Liver (tissue), 9 donors: ENCODE measurements around the gene RIC8B. TPM values are rescaled to one million over a fixed set of nuclear protein-coding genes. Genes with fewer than 3 reads are reported as not detected.

Experiments
- DNase-seq: peaks from one replicate; pipeline ENCODE4 v3.0.0-alpha.2; 2017; ENCODE audit warnings: low spot score
- H3K27ac ChIP-seq, 2 donors: one replicate each; pipeline ENCODE4 v1.7.0; 2013; ENCODE audit warnings: inconsistent platforms in 2 of 2, low read length in 2 of 2, control low read depth in 1 of 2, low read depth in 1 of 2, mild to moderate bottlenecking in 1 of 2
- H3K27me3 ChIP-seq, 4 donors: one replicate each; pipeline versions ENCODE4 v1.6.1 to v1.7.0; 2013; ENCODE audit warnings: low read length in 3 of 4, inconsistent platforms in 1 of 4, mild to moderate bottlenecking in 1 of 4, moderate library complexity in 1 of 4; ENCODE audit not compliant: control insufficient read depth in 4 of 4, insufficient read depth in 4 of 4
- H3K36me3 ChIP-seq, 4 donors: one replicate each; pipeline versions ENCODE4 v1.6.1 to v1.7.0; 2013; ENCODE audit warnings: low read length in 3 of 4, mild to moderate bottlenecking in 3 of 4, low read depth in 1 of 4, moderate library complexity in 1 of 4; ENCODE audit not compliant: control insufficient read depth in 4 of 4, insufficient read depth in 3 of 4
- H3K4me1 ChIP-seq, 4 donors: one replicate each; pipeline versions ENCODE4 v1.6.1 to v1.7.0; 2013; ENCODE audit warnings: low read length in 3 of 4, mild to moderate bottlenecking in 3 of 4, moderate library complexity in 1 of 4; ENCODE audit not compliant: control insufficient read depth in 4 of 4, insufficient read depth in 4 of 4
- H3K4me3 ChIP-seq, 3 donors: one replicate each; pipeline versions ENCODE4 v1.6.1 to v1.7.0; 2013; ENCODE audit warnings: low read length in 3 of 3, control low read depth in 1 of 3, low read depth in 1 of 3, mild to moderate bottlenecking in 1 of 3
- H3K9ac ChIP-seq, 2 donors: one replicate each; pipeline ENCODE4 v1.7.0; 2013; ENCODE audit warnings: low read length in 2 of 2, mild to moderate bottlenecking in 2 of 2, moderate library complexity in 2 of 2, control low read depth in 1 of 2, low read depth in 1 of 2
- H3K9me3 ChIP-seq, 4 donors: one replicate each; pipeline versions ENCODE4 v1.6.1 to v1.7.0; 2013; ENCODE audit warnings: low read length in 3 of 4; ENCODE audit not compliant: control insufficient read depth in 4 of 4
- ATF3 ChIP-seq: IDR thresholded peaks from 2 replicates; pipeline ENCODE4 v1.6.1; 2016; ENCODE audit warnings: antibody characterized with exemption
- FOXA1 ChIP-seq: IDR thresholded peaks from 2 replicates; pipeline ENCODE4 v1.6.1; 2016; ENCODE audit warnings: antibody characterized with exemption
- FOXA2 ChIP-seq: IDR thresholded peaks from 2 replicates; pipeline ENCODE4 v1.6.1; 2016; ENCODE audit warnings: antibody characterized with exemption
- GABPA ChIP-seq, 2 donors: IDR thresholded peaks in 1 of 2; conservative IDR thresholded peaks in 1 of 2; 2 replicates each; pipeline ENCODE4 v1.6.1; 2016; ENCODE audit warnings: antibody characterized with exemption in 2 of 2, mild to moderate bottlenecking in 1 of 2, moderate library complexity in 1 of 2
- HNF4A ChIP-seq, 2 donors: conservative IDR thresholded peaks; 2 replicates each; pipeline ENCODE4 v1.6.1; 2016; ENCODE audit warnings: antibody characterized with exemption in 2 of 2, mild to moderate bottlenecking in 2 of 2
- JUND ChIP-seq, 2 donors: IDR thresholded peaks; 2 replicates each; pipeline ENCODE4 v1.6.1; 2016; ENCODE audit warnings: antibody characterized with exemption in 2 of 2
- NR2F2 ChIP-seq: IDR thresholded peaks from 2 replicates; pipeline ENCODE4 v1.6.1; 2016; ENCODE audit warnings: antibody characterized with exemption
- RXRA ChIP-seq, 2 donors: IDR thresholded peaks; 2 replicates each; pipeline ENCODE4 v1.6.1; 2017 to 2018; ENCODE audit warnings: antibody characterized with exemption in 2 of 2, mild to moderate bottlenecking in 1 of 2
- YY1 ChIP-seq: IDR thresholded peaks from 2 replicates; pipeline ENCODE4 v1.6.1; 2016; ENCODE audit warnings: antibody characterized with exemption, mild to moderate bottlenecking
- WGBS: extraction: QIAGEN DNeasy Blood & Tissue Kit; methylation state at CpG from one replicate; pipeline ENCODE4 v1.1.7; 2013; 5-methylcytosine and 5-hydroxymethylcytosine counted together
- polyA plus RNA-seq, 2 donors: library from polyadenylated mRNA; stranded (reverse) in 1 of 2; unstranded in 1 of 2; fragments of 200-250 nt in 1 of 2; fragments of >200 nt in 1 of 2; fragmentation: Nextera tagmentation in 1 of 2; extraction: Ambion mirVana in 1 of 2; gene quantifications; one replicate each; pipeline versions ENCODE4 v1.2.1 to v1.2.3, GENCODE V29; 2013 to 2015
- total RNA-seq, 2 donors: library from RNA; depleted of rRNA; stranded (reverse); fragments of >200 nt; gene quantifications; one replicate each; pipeline ENCODE4 v1.2.3, GENCODE V29; 2014
- TF ChIP-seq, protein P1 (sequence below): fragments of 150-350 bp; IDR thresholded peaks from 2 replicates; pipeline ENCODE4 v1.5.1; 2017; ENCODE audit warnings: improper control_type of control experiment, low read depth, low read length; ENCODE audit not compliant: missing input control
- TF ChIP-seq, protein P2 (sequence below): IDR thresholded peaks from 2 replicates; pipeline ENCODE4 v1.6.1; 2016; ENCODE audit warnings: antibody characterized with exemption
- TF ChIP-seq, protein P3 (sequence below): IDR thresholded peaks from 2 replicates; pipeline ENCODE4 v1.6.1; 2016; ENCODE audit warnings: antibody characterized with exemption, mild to moderate bottlenecking
- donor health status: healthy.
- donor health status: healthy.
- donor health status: healthy.
- donor health status: healthy.
- donor health status: healthy.

RIC8B gene
- total and polyA plus RNA-seq, 4 donors, result 2.7 to 15.1 (median 4.2) TPM

GRCh38 chr12:106901276-106901675, 126.8 kb downstream of the RIC8B start:
- no peaks in the 10 kb centered on the region for H3K36me3 ChIP-seq
- no peaks in the 10 kb centered on the region for H3K9me3 ChIP-seq
- H3K27ac ChIP-seq, result no peak overlapping the region
- no peak overlapping the region for H3K4me3 ChIP-seq
- peaks cover 5 to 6% (median 5%) of the 10 kb centered on the region in 4 donors for H3K4me1 ChIP-seq
- TF ChIP-seq FOXA1 (no peak), JUND (IDR thresholded peaks at IDR 0.05) (no peak), ATF3 (no peak), RXRA (IDR thresholded peaks at IDR 0.05) (no peak), FOXA2 (no peak)
- TF ChIP-seq, protein P1, sequence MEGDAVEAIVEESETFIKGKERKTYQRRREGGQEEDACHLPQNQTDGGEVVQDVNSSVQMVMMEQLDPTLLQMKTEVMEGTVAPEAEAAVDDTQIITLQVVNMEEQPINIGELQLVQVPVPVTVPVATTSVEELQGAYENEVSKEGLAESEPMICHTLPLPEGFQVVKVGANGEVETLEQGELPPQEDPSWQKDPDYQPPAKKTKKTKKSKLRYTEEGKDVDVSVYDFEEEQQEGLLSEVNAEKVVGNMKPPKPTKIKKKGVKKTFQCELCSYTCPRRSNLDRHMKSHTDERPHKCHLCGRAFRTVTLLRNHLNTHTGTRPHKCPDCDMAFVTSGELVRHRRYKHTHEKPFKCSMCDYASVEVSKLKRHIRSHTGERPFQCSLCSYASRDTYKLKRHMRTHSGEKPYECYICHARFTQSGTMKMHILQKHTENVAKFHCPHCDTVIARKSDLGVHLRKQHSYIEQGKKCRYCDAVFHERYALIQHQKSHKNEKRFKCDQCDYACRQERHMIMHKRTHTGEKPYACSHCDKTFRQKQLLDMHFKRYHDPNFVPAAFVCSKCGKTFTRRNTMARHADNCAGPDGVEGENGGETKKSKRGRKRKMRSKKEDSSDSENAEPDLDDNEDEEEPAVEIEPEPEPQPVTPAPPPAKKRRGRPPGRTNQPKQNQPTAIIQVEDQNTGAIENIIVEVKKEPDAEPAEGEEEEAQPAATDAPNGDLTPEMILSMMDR, result no peak
- WGBS, result 100% methylated on average over 1 of the region's 1 CpG
- H3K9ac ChIP-seq, result no peak overlapping the region
- DNase-seq, result no peak
- H3K27me3 ChIP-seq, result no peaks in the 10 kb centered on the region

GRCh38 chr12:106902053-106902452, 127.6 kb downstream of the RIC8B start:
- no peak for DNase-seq
- H3K27me3 ChIP-seq, result peaks cover 0 to 3% (median 0%) of the 10 kb centered on the region in 4 donors

More at GRCh38 chr12:106902053-106902452, 127.6 kb downstream of the RIC8B start:
- no peak overlapping the region for H3K27ac ChIP-seq
- WGBS, result 90% methylated on average over 11 of the region's 11 CpGs
- TF ChIP-seq GABPA (IDR thresholded peaks at IDR 0.05 in 1 of 2, conservative IDR thresholded peaks at IDR 0.05 in 1 of 2) (no peak), NR2F2 (no peak), HNF4A (conservative IDR thresholded peaks at IDR 0.05) (no peak), YY1 (no peak), JUND (IDR thresholded peaks at IDR 0.05) (no peak), FOXA2 (no peak), RXRA (IDR thresholded peaks at IDR 0.05) (no peak), FOXA1 (no peak)
- TF ChIP-seq, protein P2, sequence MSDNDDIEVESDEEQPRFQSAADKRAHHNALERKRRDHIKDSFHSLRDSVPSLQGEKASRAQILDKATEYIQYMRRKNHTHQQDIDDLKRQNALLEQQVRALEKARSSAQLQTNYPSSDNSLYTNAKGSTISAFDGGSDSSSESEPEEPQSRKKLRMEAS, result no peak
- TF ChIP-seq, protein P3, sequence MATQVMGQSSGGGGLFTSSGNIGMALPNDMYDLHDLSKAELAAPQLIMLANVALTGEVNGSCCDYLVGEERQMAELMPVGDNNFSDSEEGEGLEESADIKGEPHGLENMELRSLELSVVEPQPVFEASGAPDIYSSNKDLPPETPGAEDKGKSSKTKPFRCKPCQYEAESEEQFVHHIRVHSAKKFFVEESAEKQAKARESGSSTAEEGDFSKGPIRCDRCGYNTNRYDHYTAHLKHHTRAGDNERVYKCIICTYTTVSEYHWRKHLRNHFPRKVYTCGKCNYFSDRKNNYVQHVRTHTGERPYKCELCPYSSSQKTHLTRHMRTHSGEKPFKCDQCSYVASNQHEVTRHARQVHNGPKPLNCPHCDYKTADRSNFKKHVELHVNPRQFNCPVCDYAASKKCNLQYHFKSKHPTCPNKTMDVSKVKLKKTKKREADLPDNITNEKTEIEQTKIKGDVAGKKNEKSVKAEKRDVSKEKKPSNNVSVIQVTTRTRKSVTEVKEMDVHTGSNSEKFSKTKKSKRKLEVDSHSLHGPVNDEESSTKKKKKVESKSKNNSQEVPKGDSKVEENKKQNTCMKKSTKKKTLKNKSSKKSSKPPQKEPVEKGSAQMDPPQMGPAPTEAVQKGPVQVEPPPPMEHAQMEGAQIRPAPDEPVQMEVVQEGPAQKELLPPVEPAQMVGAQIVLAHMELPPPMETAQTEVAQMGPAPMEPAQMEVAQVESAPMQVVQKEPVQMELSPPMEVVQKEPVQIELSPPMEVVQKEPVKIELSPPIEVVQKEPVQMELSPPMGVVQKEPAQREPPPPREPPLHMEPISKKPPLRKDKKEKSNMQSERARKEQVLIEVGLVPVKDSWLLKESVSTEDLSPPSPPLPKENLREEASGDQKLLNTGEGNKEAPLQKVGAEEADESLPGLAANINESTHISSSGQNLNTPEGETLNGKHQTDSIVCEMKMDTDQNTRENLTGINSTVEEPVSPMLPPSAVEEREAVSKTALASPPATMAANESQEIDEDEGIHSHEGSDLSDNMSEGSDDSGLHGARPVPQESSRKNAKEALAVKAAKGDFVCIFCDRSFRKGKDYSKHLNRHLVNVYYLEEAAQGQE, result no peak
- no peak overlapping the region for H3K9ac ChIP-seq
- H3K4me3 ChIP-seq, result no peak overlapping the region
- H3K36me3 ChIP-seq, result no peaks in the 10 kb centered on the region
- peaks cover 0 to 4% (median 0%) of the 10 kb centered on the region in 4 donors for H3K9me3 ChIP-seq
- peaks cover 5 to 6% (median 5%) of the 10 kb centered on the region in 4 donors for H3K4me1 ChIP-seq
